GF-D8 (cell line): Measurements from ENCODE around the gene SFTPD.
"Not testable (repeated sequence)": the region's sequence is repeated elsewhere in the genome, so short reads cannot be mapped to it uniquely, and the experiment has no call there.

Source experiments
- DNase-seq: peaks from one replicate; lab custom pipeline; 2025; lab: John Stamatoyannopoulos, UW

Gene SFTPD

DNA sequence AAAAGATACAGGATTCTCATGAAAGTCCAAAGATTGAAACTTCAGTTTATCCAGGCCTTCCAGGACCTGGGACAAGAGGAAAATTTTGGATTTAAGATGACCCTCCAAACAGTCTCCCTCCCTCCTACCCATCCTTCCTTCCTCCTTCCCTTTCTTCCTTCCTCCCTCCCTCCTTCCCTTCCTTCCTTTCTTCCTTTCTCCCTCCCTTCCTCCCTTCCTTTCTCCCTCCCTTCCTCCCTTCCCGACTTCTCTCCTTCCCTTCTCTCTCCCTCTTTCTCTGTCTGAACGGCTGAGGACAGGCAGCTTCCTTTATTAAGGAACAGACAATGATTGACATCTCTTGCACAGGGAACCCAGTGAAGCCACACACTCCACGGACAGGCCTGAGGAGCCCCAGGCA lies 23.3 kb downstream of the SFTPD start:
- no peak for DNase-seq

- DNase-seq: no peak
Observed at GRCh38 chr10:79923669-79924068, 25.2 kb downstream of the SFTPD start.

DNA sequence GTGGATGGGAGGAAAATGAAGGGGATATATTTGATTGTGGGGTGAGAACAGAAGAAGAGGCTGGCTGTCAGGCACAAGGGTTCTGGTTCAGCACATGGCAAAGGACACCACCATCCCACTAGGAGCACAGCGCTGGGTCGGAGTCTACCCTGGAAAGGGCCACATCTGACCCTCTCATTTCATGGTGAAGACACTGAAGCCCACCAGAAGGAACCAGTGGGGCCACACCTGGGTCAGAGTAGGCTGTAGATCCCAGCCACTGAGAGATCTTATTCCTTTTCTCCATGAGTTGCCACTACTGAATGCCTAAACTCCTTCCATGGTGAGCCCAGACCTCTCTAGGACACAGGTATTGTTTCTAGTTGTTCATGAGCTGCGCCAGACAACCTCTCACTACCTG lies 25.8 kb downstream of the SFTPD start:
- no peak for DNase-seq

DNA sequence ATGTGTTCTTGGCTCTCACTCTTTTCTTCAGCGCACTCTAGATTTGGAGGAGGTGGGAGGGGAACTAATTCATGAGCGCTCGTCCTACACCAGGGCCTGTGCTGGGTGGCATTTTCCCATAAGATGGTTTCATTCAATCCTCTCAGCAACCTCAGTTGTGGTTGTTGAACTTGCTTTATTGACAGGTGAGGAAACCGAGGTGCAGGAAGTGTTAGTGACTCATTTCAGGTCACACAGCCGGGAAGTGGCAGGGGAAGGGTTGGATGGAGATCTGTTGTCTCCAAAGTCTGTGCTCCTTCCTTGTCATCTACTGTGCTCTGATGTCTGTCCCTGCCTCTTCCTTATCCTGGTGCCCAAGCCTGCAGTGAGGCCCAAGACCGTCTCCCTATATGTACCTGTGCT lies 26.9 kb downstream of the SFTPD start:
- DNase-seq: not testable (repeated sequence)

DNA sequence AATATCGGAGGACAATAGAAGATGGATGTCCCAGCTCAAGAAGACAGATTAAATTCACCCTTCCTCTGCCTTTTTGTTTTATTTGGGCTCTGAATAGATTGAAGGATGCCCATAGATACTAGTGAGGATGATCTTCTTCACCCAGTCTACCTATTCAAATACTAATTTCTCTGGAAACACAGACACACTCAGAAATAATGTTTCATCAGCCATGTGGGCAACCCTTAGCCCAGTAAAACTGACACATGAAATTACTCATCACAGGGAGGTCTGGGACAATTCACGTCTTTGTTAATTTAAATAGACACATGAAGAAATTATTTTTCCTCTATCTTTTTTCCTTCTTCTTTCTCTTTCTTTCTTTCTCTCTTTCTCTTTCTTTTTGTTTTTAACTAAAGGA lies 33.1 kb downstream of the SFTPD start:
- DNase-seq: not testable (repeated sequence)

GRCh38 chr10:79914512-79914911 lies 34.4 kb downstream of the SFTPD start:
- DNase-seq: not testable (repeated sequence)

DNA sequence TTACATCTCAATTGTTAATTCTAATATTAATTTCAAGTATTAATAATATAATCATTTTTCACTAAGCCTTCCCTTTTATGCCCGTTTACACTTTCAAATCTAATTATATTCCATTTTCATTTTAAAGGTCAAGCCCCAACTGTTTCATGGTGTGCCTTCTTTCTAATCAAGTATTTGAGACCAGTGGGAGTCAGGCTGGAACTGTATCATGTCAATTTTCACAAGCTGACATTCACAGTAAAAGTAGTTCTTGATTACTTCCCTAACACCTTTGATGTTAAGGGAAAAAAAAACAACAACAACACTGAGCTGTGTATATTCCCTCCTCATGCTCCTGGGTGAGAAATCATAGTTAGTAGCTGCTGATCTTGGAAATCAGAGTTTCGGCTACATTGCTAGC lies 38.1 kb downstream of the SFTPD start:
- no peak for DNase-seq

DNA sequence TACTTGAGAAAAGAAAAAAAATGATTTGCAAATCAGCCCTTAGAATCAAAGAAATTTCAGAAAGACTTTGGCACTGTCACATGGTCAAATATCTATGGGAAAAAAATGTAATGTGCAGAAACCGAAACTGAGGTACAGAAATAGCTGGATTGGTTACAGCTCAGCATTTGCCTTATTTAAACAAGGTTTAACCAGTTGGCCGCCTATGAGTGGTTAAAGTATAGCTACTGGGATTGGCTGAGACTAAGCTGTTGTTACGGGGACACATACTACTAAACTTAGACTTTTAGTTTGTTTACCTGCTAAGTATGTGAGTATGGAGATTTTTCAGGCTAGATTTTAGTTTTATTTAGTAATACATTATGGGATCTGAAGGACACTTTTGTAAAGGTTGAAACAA lies 38.6 kb downstream of the SFTPD start:
- no peak for DNase-seq

GRCh38 chr10:79905322-79906314 lies 43.3 kb downstream of the SFTPD start:
- DNase-seq: no peak

GRCh38 chr10:79904671-79905321 lies 44.1 kb downstream of the SFTPD start:
- DNase-seq: no peak

GRCh38 chr10:79901571-79901970 lies 47.3 kb downstream of the SFTPD start:
- DNase-seq: not testable (repeated sequence)

GRCh38 chr10:79898597-79899325 lies 50.1 kb downstream of the SFTPD start:
- no peak for DNase-seq

DNA sequence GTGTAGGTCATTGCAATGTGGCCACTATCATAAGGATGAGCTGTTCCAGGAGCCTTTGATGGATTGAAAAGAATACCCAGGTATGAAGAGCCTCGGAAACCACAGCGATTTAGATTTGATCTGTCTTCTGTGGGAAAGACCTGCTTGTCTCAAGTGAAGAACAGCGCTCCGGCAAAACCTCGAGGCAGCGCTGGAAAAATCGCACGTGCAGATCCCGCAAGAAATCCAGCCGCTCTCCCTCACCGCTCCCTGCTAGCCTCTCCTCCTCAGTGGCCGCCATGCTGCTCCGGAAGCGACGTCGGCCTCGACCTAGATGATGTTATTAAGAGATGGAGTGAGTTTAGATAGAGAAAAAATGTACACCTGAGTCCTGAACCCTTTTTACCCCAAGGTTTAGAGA lies 56.0 kb downstream of the SFTPD start:
- DNase-seq: not testable (repeated sequence)

DNA sequence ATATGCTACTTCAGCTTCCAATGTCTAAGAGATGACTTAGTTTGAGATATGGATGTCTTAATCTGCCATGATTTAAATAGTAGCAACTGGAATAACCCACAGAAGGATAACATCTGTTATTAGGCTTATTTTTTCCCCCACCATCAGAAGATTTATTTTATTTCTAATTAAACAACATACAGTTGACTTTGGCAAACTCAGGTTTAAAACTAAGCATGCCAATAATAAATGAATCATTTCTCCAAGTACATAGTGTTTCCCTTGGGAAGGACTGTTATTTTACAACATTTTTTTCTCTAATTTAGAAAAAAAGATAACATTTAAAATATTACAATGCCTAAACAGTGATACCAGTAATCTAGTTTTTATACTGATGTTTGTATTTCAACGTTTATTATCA lies 58.4 kb downstream of the SFTPD start:
- no peak for DNase-seq

DNA sequence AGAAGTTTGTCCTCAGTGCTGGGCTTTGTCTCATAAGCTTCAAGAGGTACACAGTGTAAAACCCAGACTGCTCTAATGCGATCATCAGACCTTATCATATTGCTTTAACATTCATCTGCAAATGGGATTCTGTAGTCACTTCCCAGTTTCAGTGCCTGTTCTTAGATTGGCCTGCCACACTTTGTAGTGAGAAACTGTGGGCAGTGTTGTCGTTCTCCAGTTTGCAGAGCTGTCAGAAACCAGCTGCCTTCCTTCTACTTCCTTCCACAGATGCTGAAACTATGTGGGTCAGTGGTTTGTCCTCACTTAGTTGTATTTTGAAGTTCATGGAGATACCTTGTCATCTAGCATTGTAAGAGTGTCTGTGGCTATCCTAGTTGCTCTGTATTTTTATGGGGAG lies 59.9 kb downstream of the SFTPD start:
- DNase-seq: not testable (repeated sequence)
